HEK293 (cell line): ENCODE measurements around the gene NCOR1.

Source experiments
- CTCF ChIA-PET: fragments of 350-600 bp; formaldehyde crosslinking; extraction: SDS; loops from one replicate; lab custom pipeline; 2021; ENCODE audit warnings: antibody characterized with exemption; lab: Yijun Ruan, JAX
- POLR2A ChIA-PET: fragments of 300-600 bp; formaldehyde crosslinking; extraction: SDS; loops from one replicate; lab custom pipeline; 2020; ENCODE audit warnings: antibody characterized with exemption, inconsistent platforms; lab: Yijun Ruan, JAX
- H3K27ac ChIP-seq: fragments of 200-500 bp; sonication (Bioruptor generic); 2 replicates; pipeline ENCODE4 v1.5.1; 2014; ENCODE audit warnings: low read depth, low read length, control low read depth, inconsistent platforms; ENCODE audit errors: extremely low read depth
- H3K36me3 ChIP-seq, 2 experiments: fragments of 200-500 bp in 1 of 2; sonication (Bioruptor generic) in 1 of 2; 1 replicate in 1 of 2; 2 replicates in 1 of 2; pipeline ENCODE4 v1.5.1; 2014 to 2017; ENCODE audit warnings: inconsistent platforms in 2 of 2, low read length in 2 of 2; ENCODE audit not compliant: control insufficient read depth in 2 of 2, insufficient read depth in 1 of 2
- H3K4me1 ChIP-seq: fragments of 200-500 bp; sonication (Bioruptor generic); 2 replicates; pipeline ENCODE4 v1.5.1; 2014; ENCODE audit warnings: mild to moderate bottlenecking, low read length, inconsistent platforms; ENCODE audit not compliant: control insufficient read depth, insufficient read depth
- H3K4me3 ChIP-seq: 2 replicates; pipeline ENCODE4 v1.5.1; 2011; ENCODE audit warnings: low read depth, mild to moderate bottlenecking, control low read depth, low read length, moderate library complexity
- H3K9me3 ChIP-seq: fragments of 200-500 bp; sonication (Bioruptor generic); 2 replicates; pipeline ENCODE4 v1.5.1; 2014; ENCODE audit warnings: low read depth, low read length, inconsistent platforms; ENCODE audit not compliant: control insufficient read depth, insufficient read depth
- ATF2 ChIP-seq: fragments of 450-650 bp; formaldehyde crosslinking; IDR thresholded peaks from 2 replicates; pipeline ENCODE4 v1.5.1; 2016; ENCODE audit warnings: missing biosample characterization, missing genetic modification characterization, low read depth
- SP3 ChIP-seq: fragments of 450-650 bp; formaldehyde crosslinking; IDR thresholded peaks from 2 replicates; pipeline ENCODE4 v1.5.1; 2016; ENCODE audit warnings: missing biosample characterization, missing genetic modification characterization
- TSHZ1 ChIP-seq: fragments of 450-650 bp; formaldehyde crosslinking; IDR thresholded peaks from 2 replicates; pipeline ENCODE4 v1.5.1; 2016; ENCODE audit warnings: missing biosample characterization, missing genetic modification characterization, borderline replicate concordance
- ZBTB7A ChIP-seq: fragments of 450-650 bp; formaldehyde crosslinking; IDR thresholded peaks from 2 replicates; pipeline ENCODE4 v1.5.1; 2016; ENCODE audit warnings: low read depth, missing biosample characterization, missing genetic modification characterization
- ZEB2 ChIP-seq: fragments of 450-650 bp; formaldehyde crosslinking; IDR thresholded peaks from 2 replicates; pipeline ENCODE4 v1.5.1; 2016; ENCODE audit warnings: missing biosample characterization, missing genetic modification characterization
- ZFP41 ChIP-seq: fragments of 450-650 bp; formaldehyde crosslinking; IDR thresholded peaks from 2 replicates; pipeline ENCODE4 v1.5.1; 2016; ENCODE audit warnings: missing biosample characterization, missing genetic modification characterization, borderline replicate concordance
- ZFP69B ChIP-seq: fragments of 450-650 bp; formaldehyde crosslinking; IDR thresholded peaks from 2 replicates; pipeline ENCODE4 v1.5.1; 2016; ENCODE audit warnings: missing biosample characterization, missing genetic modification characterization
- ZNF24 ChIP-seq: fragments of 450-650 bp; formaldehyde crosslinking; IDR thresholded peaks from 2 replicates; pipeline ENCODE4 v1.5.1; 2016; ENCODE audit warnings: missing biosample characterization, missing genetic modification characterization
- ZNF391 ChIP-seq: fragments of 450-650 bp; formaldehyde crosslinking; IDR thresholded peaks from 2 replicates; pipeline ENCODE4 v1.5.1; 2016; ENCODE audit warnings: low read depth, missing biosample characterization, missing genetic modification characterization, borderline replicate concordance
- ZNF488 ChIP-seq: fragments of 450-650 bp; formaldehyde crosslinking; IDR thresholded peaks from 2 replicates; pipeline ENCODE4 v1.5.1; 2016; ENCODE audit warnings: missing biosample characterization, missing genetic modification characterization
- ZNF510 ChIP-seq: fragments of 450-650 bp; formaldehyde crosslinking; IDR thresholded peaks from 2 replicates; pipeline ENCODE4 v1.5.1; 2018; ENCODE audit warnings: mild to moderate bottlenecking, missing genetic modification characterization, missing biosample characterization; ENCODE audit not compliant: insufficient replicate concordance
- ZNF514 ChIP-seq: fragments of 450-650 bp; formaldehyde crosslinking; IDR thresholded peaks from 2 replicates; pipeline ENCODE4 v1.5.1; 2016; ENCODE audit warnings: missing biosample characterization, missing genetic modification characterization
- ZNF549 ChIP-seq: fragments of 450-650 bp; IDR thresholded peaks from 2 replicates; pipeline ENCODE4 v1.5.1; 2018; ENCODE audit warnings: missing biosample characterization, missing genetic modification characterization, mild to moderate bottlenecking, inconsistent platforms, moderate library complexity
- ZNF571 ChIP-seq: fragments of 450-650 bp; formaldehyde crosslinking; IDR thresholded peaks from 2 replicates; pipeline ENCODE4 v1.5.0; 2017; ENCODE audit warnings: missing biosample characterization, missing genetic modification characterization
- ZNF585B ChIP-seq: fragments of 450-650 bp; formaldehyde crosslinking; IDR thresholded peaks from 2 replicates; pipeline ENCODE4 v1.5.1; 2016; ENCODE audit warnings: missing biosample characterization, missing genetic modification characterization
- ZNF610 ChIP-seq: fragments of 450-650 bp; formaldehyde crosslinking; IDR thresholded peaks from 2 replicates; pipeline ENCODE4 v1.5.1; 2016; ENCODE audit warnings: missing biosample characterization, missing genetic modification characterization, borderline replicate concordance
- ZNF624 ChIP-seq: fragments of 450-650 bp; formaldehyde crosslinking; IDR thresholded peaks from 2 replicates; pipeline ENCODE4 v1.5.1; 2017; ENCODE audit warnings: missing biosample characterization, missing genetic modification characterization
- ZNF626 ChIP-seq: fragments of 450-650 bp; sonication (Bioruptor Pico); formaldehyde crosslinking; IDR thresholded peaks from 2 replicates; pipeline ENCODE4 v1.5.1; 2018; ENCODE audit warnings: missing biosample characterization, missing genetic modification characterization, inconsistent platforms
- ZNF639 ChIP-seq: fragments of 450-650 bp; formaldehyde crosslinking; IDR thresholded peaks from 2 replicates; pipeline ENCODE4 v1.5.1; 2016; ENCODE audit warnings: missing biosample characterization, missing genetic modification characterization
- ZNF704 ChIP-seq: fragments of 450-650 bp; formaldehyde crosslinking; IDR thresholded peaks from 2 replicates; pipeline ENCODE4 v1.5.1; 2016; ENCODE audit warnings: missing biosample characterization, missing genetic modification characterization
- ZSCAN18 ChIP-seq: fragments of 450-650 bp; formaldehyde crosslinking; IDR thresholded peaks from 2 replicates; pipeline ENCODE4 v1.5.1; 2016; ENCODE audit warnings: missing biosample characterization, missing genetic modification characterization

The NCOR1 gene

GRCh38 chr17:16215273-16215964, at the start of gene NCOR1 (continued):
- no peak for TF ChIP-seq ZSCAN18 (tag by site-specific recombination)
- no peak for TF ChIP-seq ZNF549 (tag by site-specific recombination)
- TF ChIP-seq ZNF510 = no peak
- TF ChIP-seq ZNF24 (tag by site-specific recombination) = no peak
- TF ChIP-seq SP3 (tag by site-specific recombination) = peak; percentile 64
- TF ChIP-seq ZFP69B (tag by site-specific recombination) = peak; percentile 36; the same call in 1 of the 2 replicates
- no peak for TF ChIP-seq ZNF391
- peak; percentile 89 for TF ChIP-seq ZEB2 (tag by site-specific recombination)
- TF ChIP-seq ZNF585B (tag by site-specific recombination) = 0 out of 2 replicates have a peak, but pooled peaks have one; percentile 16
- TF ChIP-seq ZNF571 (tag by site-specific recombination) = no peak
- no peak for TF ChIP-seq ZNF610 (tag by site-specific recombination)
- 0 out of 2 replicates have a peak, but pooled peaks have one; percentile 18 for TF ChIP-seq ZNF704 (tag by site-specific recombination)
- TF ChIP-seq ZNF626 (tag by site-specific recombination) = no peak

- H3K4me1 ChIP-seq = no peaks in the 10 kb centered on the region
- ChIA-PET CTCF (no interaction called here), POLR2A (interaction anchor here (0.6 kb wide), 1 partner anchor 114 kb away, joined by 5 read pairs; no protein-coding TSS in a partner anchor)
- TF ChIP-seq ZNF624 = no peak
- H3K27ac ChIP-seq = no peak overlapping the region
- no peak overlapping the region for H3K4me3 ChIP-seq
- H3K36me3 ChIP-seq = peaks cover 0 to 4% of the 10 kb centered on the region in 2 experiments; a peak in 2 of 3 replicates
- H3K9me3 ChIP-seq = no peaks in the 10 kb centered on the region
Observed at GRCh38 chr17:16262201-16262600, 46.9 kb upstream of the NCOR1 start.

GRCh38 chr17:16261049-16261448, 45.7 kb upstream of the NCOR1 start:
- H3K4me1 ChIP-seq = no peaks in the 10 kb centered on the region
- H3K9me3 ChIP-seq = no peaks in the 10 kb centered on the region
- no peak overlapping the region for H3K27ac ChIP-seq
- H3K36me3 ChIP-seq = peaks cover 0 to 4% of the 10 kb centered on the region in 2 experiments; a peak in 2 of 3 replicates
- ChIA-PET POLR2A (interaction anchor here (0.6 to 1.5 kb wide), 3 partner anchors 10 to 114 kb away, joined by 3 to 6 read pairs (median 5); no protein-coding TSS in a partner anchor), CTCF (interaction anchor here (0.5 to 0.7 kb wide), 3 partner anchors 11 to 329 kb away, joined by 3 to 4 read pairs (median 3); no protein-coding TSS in a partner anchor)
- no peak overlapping the region for H3K4me3 ChIP-seq
- TF ChIP-seq TSHZ1 (no peak), ZNF514 (no peak), ZFP41 (tag by site-specific recombination) (no peak), ZBTB7A (tag by site-specific recombination) (no peak), ATF2 (tag by site-specific recombination) (no peak), ZNF639 (no peak), ZNF488 (no peak)
